Stimulated activated naive CD8-positive, alpha-beta T cell treated with anti-CD3 and anti-CD28 coated beads, Interleukin-15, Interleukin-2, amounts not matched to agents 100 ng/mL and 50 ng/mL, for 24 hours (primary cell): ENCODE measurements around the gene NNT.
"Not testable (repeated sequence)": the region's sequence is repeated elsewhere in the genome, so short reads cannot be mapped to it uniquely, and the experiment has no call there.

ENCODE experiments used
- H3K27ac Mint-ChIP-seq: one replicate; pipeline ENCODE4 v1.8.0; 2021; ENCODE audit warnings: mild to moderate bottlenecking, mixed read lengths
- H3K27me3 Mint-ChIP-seq: one replicate; pipeline ENCODE4 v1.8.0; 2021; ENCODE audit warnings: mixed read lengths
- H3K36me3 Mint-ChIP-seq: one replicate; pipeline ENCODE4 v1.8.0; 2021; ENCODE audit warnings: low read depth, mixed read lengths
- H3K4me1 Mint-ChIP-seq: one replicate; pipeline ENCODE4 v1.8.0; 2021; ENCODE audit warnings: low read depth, mixed read lengths
- H3K4me3 Mint-ChIP-seq: one replicate; pipeline ENCODE4 v1.8.0; 2021; ENCODE audit warnings: mild to moderate bottlenecking, mixed read lengths
- H3K9me3 Mint-ChIP-seq: one replicate; pipeline ENCODE4 v1.8.0; 2021; ENCODE audit warnings: mixed read lengths

NNT gene

DNA sequence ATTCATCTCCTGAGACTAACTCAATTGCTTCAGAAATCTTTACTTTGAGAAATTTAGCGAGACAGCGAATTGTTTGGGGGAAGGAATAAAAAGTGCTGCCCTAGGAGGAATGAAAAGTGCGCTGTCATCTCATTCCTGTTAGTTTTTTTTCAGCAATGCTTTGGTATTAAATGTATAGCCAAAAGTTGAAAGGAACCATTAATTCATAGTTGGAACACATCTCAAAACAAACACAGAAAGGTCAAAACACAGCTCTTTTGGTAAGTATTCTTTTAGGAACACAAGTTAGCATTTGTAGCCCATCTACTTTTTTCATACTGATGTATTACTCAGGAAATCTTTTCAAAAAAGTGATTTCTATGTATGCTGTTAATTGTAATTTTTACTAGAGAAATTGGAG, 109.1 kb downstream of the NNT start:
- Mint-ChIP-seq H3K4me3 (no peak overlapping the region), H3K27ac (no peak overlapping the region), H3K36me3 (no peaks in the 10 kb centered on the region), H3K27me3 (no peaks in the 10 kb centered on the region), H3K4me1 (no peaks in the 10 kb centered on the region), H3K9me3 (no peaks in the 10 kb centered on the region)

DNA sequence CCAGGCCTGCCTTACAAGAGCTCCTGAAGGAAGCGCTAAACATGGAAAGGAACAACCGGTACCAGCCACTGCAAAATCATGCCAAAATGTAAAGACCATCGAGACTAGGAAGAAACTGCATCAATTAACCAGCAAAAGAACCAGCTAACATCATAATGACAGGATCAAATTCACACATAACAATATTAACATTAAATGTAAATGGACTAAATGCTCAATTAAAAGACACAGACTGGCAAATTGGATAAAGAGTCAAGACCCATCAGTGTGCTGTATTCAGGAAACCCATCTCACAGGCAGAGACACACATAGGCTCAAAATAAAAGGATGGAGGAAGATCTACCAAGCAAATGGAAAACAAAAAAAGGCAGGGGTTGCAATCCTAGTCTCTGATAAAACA, 116.8 kb downstream of the NNT start:
- H3K27ac Mint-ChIP-seq, H3K4me3 Mint-ChIP-seq, H3K36me3 Mint-ChIP-seq, H3K27me3 Mint-ChIP-seq, H3K9me3 Mint-ChIP-seq, H3K4me1 Mint-ChIP-seq: not testable (repeated sequence)

DNA sequence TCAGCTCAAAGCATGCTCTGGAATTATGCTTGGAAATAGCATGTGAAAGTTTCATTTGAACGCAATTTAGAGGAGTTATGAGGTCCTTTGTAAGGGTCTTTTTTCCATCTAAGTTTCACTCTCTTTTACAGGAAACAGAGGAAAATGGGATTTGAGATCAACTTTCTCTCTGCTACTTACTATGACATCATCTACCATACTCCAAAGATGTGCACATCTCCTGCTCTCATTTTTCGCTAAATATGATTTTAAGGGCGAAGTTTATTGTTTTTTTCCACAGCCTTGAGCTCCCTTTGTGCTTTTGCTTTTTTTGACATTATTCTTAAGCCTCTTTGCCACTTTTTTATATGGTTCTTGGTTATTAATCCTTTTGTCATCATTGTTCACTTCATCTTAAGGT, 125.6 kb downstream of the NNT start:
- H3K36me3 Mint-ChIP-seq, result no peaks in the 10 kb centered on the region
- H3K27ac Mint-ChIP-seq, result no peak overlapping the region

DNA sequence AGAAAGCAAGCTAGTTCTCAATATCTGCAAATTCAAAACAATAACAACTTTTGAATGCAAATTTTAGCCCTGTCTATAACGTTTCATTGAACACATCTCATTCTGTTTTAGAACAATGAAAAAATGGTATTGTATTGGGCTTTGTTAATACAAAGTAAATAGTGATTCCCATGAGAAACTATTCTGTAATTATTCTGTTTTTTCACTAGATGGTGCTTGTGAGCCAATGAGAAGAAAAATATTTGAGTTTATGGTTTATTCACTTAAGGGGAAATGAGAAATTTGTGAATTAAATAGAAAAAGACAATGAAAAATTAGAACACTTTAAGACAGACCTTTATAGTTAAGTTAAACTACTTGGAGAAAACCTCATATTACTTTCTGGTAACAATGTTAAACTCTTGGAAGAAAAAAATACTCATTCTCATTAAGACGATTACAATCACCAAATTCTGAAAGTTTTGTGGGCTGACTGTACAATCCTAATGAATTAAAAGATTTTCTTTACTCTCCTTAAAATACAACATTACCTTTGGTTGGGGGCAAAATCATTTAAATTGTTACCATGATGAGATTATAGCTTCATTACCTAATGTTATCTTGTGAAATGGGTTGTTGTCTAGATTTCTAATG, 127.0 kb downstream of the NNT start:
- Mint-ChIP-seq H3K36me3 (no peaks in the 10 kb centered on the region), H3K4me3 (no peak overlapping the region), H3K27me3 (peaks cover 10% of the 10 kb centered on the region), H3K27ac (no peak overlapping the region), H3K9me3 (no peaks in the 10 kb centered on the region), H3K4me1 (no peaks in the 10 kb centered on the region)

More for the DNA sequence above, 125.6 kb downstream of the NNT start:
- H3K4me3 Mint-ChIP-seq, result no peak overlapping the region
- H3K27me3 Mint-ChIP-seq, result peaks cover 10% of the 10 kb centered on the region
- no peaks in the 10 kb centered on the region for H3K4me1 Mint-ChIP-seq
- no peaks in the 10 kb centered on the region for H3K9me3 Mint-ChIP-seq

DNA sequence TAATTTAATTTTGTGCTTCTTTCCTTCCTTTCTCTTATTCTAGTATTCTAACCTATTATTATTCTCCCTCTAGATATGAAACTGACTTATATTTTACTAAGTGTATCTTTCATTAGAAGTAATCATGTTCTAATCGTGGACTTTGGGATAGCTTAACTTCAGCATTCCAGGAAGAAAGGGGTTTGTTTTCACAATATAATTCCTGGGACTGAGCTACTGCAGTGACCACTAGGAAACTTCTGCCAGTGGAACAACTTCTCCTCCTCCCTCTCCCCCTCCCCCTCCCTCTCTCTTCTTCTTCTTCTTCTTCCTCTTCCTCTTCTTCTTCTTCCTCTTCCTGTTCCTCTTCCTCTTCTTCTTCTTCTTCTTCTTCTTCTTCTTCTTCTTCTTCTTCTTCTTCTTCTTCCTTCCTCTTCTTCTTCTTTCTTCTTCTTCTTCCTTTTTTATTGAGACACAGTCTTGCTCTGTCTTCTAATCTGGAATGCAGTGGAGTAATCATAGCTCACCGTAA, 127.9 kb downstream of the NNT start:
- Mint-ChIP-seq H3K4me1 (no peaks in the 10 kb centered on the region), H3K9me3 (no peaks in the 10 kb centered on the region), H3K27ac (no peak overlapping the region), H3K4me3 (no peak overlapping the region), H3K36me3 (no peaks in the 10 kb centered on the region), H3K27me3 (peaks cover 11% of the 10 kb centered on the region)

GRCh38 chr5:43731573-43731972, 128.6 kb downstream of the NNT start:
- H3K9me3 Mint-ChIP-seq, result no peaks in the 10 kb centered on the region
- H3K27me3 Mint-ChIP-seq, result peaks cover 13% of the 10 kb centered on the region
- no peak overlapping the region for H3K4me3 Mint-ChIP-seq
- H3K27ac Mint-ChIP-seq, result no peak overlapping the region
- H3K36me3 Mint-ChIP-seq, result no peaks in the 10 kb centered on the region
- H3K4me1 Mint-ChIP-seq, result no peaks in the 10 kb centered on the region

- H3K4me3 Mint-ChIP-seq, H3K27ac Mint-ChIP-seq, H3K36me3 Mint-ChIP-seq, H3K9me3 Mint-ChIP-seq, H3K27me3 Mint-ChIP-seq, H3K4me1 Mint-ChIP-seq: not testable (repeated sequence)
Measured at GRCh38 chr5:43745923-43746548, 143.1 kb downstream of the NNT start.

DNA sequence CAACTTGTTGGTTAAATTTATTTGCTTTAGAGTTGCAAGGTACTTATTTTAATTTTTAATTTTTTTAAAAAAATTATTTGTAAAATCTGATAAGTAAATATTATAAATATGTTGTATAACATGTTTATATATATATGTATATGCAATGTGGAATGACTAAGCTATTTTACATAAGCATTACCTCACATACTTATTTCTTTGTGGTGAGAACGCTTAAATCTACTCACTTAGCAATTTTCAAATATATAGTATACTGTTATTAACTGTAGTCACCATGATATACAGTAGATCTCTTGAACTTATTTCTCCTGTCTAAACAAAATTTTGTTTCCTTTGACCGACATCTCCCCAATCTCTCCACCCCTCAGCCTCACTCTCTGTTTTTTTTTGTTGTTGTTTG, 147.8 kb downstream of the NNT start:
- Mint-ChIP-seq H3K4me3 (no peak overlapping the region), H3K9me3 (peaks cover 9% of the 10 kb centered on the region), H3K27me3 (no peaks in the 10 kb centered on the region), H3K27ac (no peak overlapping the region), H3K4me1 (no peaks in the 10 kb centered on the region), H3K36me3 (no peaks in the 10 kb centered on the region)

GRCh38 chr5:43753069-43753468, 150.1 kb downstream of the NNT start:
- H3K27me3 Mint-ChIP-seq, result no peaks in the 10 kb centered on the region
- H3K27ac Mint-ChIP-seq, result no peak overlapping the region
- H3K4me1 Mint-ChIP-seq, result no peaks in the 10 kb centered on the region
- H3K36me3 Mint-ChIP-seq, result no peaks in the 10 kb centered on the region
- H3K4me3 Mint-ChIP-seq, result no peak overlapping the region
- peaks cover 17% of the 10 kb centered on the region for H3K9me3 Mint-ChIP-seq
